GM12874 (cell line): ENCODE results near the gene KDM2B.

Source experiments
- TF ChIP-seq, protein P1 (sequence below): IDR thresholded peaks from 2 replicates; pipeline ENCODE4 v1.5.1; 2011; ENCODE audit warnings: low read depth, mild to moderate bottlenecking, control low read depth, low read length, moderate library complexity; ENCODE audit not compliant: insufficient read depth

The KDM2B gene

GRCh38 chr12:121446750-121447149 is 134.1 kb downstream of the KDM2B start:
- TF ChIP-seq, protein P1, sequence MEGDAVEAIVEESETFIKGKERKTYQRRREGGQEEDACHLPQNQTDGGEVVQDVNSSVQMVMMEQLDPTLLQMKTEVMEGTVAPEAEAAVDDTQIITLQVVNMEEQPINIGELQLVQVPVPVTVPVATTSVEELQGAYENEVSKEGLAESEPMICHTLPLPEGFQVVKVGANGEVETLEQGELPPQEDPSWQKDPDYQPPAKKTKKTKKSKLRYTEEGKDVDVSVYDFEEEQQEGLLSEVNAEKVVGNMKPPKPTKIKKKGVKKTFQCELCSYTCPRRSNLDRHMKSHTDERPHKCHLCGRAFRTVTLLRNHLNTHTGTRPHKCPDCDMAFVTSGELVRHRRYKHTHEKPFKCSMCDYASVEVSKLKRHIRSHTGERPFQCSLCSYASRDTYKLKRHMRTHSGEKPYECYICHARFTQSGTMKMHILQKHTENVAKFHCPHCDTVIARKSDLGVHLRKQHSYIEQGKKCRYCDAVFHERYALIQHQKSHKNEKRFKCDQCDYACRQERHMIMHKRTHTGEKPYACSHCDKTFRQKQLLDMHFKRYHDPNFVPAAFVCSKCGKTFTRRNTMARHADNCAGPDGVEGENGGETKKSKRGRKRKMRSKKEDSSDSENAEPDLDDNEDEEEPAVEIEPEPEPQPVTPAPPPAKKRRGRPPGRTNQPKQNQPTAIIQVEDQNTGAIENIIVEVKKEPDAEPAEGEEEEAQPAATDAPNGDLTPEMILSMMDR, result no peak

GRCh38 chr12:121444842-121445202 is 136.0 kb downstream of the KDM2B start:
- TF ChIP-seq, protein P1, result no peak

GRCh38 chr12:121443911-121444841 is 136.6 kb downstream of the KDM2B start:
- TF ChIP-seq, protein P1, result no peak

GRCh38 chr12:121443193-121443870 is 137.5 kb downstream of the KDM2B start:
- TF ChIP-seq, protein P1, result peak; percentile 95

GRCh38 chr12:121442028-121442948 is 138.5 kb downstream of the KDM2B start:
- TF ChIP-seq, protein P1, result no peak

DNA sequence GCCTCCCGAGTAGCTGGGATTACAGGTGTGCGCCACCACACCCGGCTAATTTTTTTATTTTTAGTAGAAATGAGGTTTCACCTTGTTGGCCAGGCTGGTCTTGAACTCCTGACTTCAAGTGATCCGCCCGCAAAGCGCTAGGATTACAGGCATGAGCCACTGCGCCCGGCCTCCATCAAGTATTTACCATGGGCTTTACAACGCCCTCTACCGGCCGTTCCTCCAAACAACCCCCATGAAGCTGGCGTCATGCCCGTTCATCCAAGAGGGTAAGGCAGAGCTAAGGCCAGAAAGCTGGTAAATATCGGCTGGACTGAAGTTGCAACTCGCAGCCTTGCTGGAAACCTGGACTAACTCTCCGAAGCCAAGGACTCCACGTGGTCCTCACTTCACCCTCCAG is 139.3 kb downstream of the KDM2B start:
- TF ChIP-seq, protein P1, result no peak
